C4-2B (cell line): ENCODE data around the gene TMEM222.

Experiments used
- CTCF ChIP-seq: fragments of 450-650 bp; conservative IDR thresholded peaks from 2 replicates; pipeline ENCODE4 v1.5.1; 2017; ENCODE audit warnings: mild to moderate bottlenecking
- ZFX ChIP-seq: fragments of 450-650 bp; IDR thresholded peaks from 2 replicates; pipeline ENCODE4 v1.6.1; 2017

- TF ChIP-seq CTCF: no peak
- TF ChIP-seq ZFX: no peak
Observed at GRCh38 chr1:27353629-27354028, 31.7 kb downstream of the TMEM222 start.
